GM18507 (cell line): ENCODE results near the gene SHPK.
A peak's percentile ranks its signal among the peaks of the same experiment; 100 is the strongest.

Experiments used
- DNase-seq: peaks from one replicate; pipeline ENCODE4 v3.0.0; 2011; ENCODE audit warnings: low read depth; ENCODE audit not compliant: insufficient read length; ENCODE audit errors: extremely low spot score
- FAIRE-seq: peaks from 2 replicates; lab custom pipeline; 2011; peaks lifted over from hg19 to GRCh38; lab: Jason Lieb, UNC

The SHPK gene, protein sequence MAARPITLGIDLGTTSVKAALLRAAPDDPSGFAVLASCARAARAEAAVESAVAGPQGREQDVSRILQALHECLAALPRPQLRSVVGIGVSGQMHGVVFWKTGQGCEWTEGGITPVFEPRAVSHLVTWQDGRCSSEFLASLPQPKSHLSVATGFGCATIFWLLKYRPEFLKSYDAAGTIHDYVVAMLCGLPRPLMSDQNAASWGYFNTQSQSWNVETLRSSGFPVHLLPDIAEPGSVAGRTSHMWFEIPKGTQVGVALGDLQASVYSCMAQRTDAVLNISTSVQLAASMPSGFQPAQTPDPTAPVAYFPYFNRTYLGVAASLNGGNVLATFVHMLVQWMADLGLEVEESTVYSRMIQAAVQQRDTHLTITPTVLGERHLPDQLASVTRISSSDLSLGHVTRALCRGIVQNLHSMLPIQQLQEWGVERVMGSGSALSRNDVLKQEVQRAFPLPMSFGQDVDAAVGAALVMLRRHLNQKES

DNA sequence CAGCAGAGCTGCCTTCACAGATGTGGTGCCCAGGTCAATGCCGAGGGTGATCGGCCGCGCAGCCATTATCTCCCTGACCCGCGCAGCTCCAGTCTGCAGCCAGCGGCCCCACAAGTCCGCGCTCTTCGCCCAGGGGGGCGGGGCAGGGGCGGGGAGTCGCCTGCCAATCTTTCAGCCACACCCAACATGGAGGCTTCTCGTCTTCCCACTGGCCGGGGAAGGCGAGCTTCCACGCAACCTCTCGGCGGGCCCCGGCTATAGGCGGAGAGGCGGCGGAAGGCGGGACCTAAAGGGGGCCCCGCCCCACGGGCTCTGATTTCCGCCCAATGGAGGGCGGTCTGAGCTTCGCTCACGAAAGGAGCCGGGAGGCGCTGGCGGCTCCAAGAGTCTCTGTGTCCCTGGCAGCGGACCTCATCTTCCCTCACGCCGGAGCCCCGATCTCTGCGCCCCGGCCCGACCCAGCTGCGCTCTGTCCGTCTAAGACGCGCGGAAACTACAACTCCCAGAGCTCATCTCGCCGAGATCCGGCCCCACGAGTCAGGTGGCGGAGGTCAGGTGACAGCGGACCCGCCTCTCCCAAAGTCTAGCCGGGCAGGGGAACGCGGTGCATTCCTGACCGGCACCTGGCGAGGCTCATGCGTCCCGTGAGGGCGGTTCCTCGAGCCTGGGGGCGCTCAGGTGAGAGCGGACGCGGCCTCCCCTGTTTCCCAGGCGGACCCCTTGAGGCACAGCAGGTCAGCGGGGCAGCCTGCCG, at the start of gene SHPK, which contains the start of gene CTNS:
Gene SHPK (minus strand): TSS at position 97 of the 754 bp plus-strand sequence. CDS start 31 bp downstream, at position 66.
Gene CTNS (plus strand): TSS at position 607 of the 754 bp plus-strand sequence. CDS start 3,447 bp downstream, outside the sequence.
- FAIRE-seq (peak; percentile 95), DNase-seq (peak; percentile 99)

DNA sequence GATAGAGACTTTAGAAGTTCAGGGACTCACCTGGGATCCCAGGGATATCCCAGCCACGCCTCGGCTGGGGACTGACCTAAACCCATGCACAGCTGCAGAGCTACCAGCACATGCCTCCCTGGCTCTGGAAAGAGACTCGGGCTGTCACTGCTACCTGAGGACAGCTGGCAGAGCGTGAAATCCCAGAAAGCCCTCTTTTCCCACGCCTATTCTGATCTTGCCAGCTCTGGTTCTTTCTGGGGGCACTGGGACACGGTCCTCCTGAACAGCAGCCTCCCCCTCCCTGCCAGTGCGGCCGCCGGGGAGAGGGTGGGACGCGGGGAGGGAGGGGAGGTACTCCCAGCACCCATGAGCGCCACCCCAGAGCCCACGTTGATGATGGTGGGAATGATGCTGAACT, 49.1 kb upstream of the SHPK start:
- FAIRE-seq (no peak), DNase-seq (no peak)

DNA sequence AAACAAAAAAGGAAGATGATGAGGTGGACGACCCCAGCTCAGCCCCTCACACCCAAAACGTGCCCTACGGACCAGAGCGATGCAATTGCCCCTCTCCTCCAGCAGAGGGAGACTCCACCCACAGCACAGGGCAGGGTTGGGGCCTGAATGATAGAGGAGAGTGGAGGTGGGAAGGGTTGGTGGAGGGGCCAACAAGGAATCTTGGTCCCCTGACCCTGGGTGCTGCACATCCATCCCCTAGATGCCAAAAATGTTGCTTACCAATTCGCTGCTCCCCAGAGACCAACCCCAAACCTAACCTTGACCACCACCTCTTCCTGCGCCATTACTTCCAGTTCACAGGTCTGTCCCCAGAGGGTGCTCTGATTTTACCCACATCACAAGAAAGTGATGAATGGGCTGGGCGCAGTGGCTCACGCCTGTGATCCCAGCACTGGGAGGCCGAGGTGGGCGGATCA, 47.0 kb upstream of the SHPK start:
- DNase-seq = peak; percentile 73
- peak; percentile 89 for FAIRE-seq

DNA sequence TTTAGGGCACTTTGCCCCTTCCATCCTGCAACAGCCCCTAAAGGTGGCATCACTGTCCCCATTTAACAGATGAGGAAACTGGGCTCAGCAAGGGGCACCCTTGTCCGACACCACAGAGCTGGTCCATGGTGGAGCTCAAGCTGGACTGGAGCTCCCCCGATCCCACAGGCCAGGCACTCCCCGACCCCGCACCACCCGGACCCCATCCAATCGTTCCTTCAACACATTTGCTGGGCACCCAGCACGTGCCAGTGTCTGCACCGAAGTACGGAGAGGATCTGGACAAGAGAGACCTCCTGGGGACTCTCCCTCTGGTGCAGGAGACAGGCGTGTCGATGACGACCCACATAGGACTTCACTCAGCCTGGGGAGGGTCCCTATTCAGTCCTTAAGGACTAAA, 46.0 kb upstream of the SHPK start:
- DNase-seq (no peak), FAIRE-seq (no peak)

DNA sequence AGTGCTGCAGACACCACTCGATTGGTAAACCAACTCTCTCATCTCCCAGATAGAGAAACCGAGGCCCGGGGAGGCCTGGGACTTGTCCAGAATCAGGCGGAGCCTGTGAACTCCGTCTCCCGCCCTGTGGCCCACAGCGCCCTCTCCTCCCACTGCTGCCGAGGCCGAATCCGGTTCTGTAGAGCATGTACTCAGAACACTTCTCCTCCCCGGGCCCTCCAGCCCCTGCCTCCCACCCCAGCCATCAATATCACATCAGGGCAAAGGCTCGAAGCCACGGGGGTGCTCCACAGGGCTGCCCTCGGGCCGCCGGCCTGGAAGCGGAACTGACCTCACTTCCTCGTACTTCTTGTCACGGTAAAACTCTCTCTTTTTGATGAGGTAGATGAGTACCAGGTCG, 45.5 kb upstream of the SHPK start:
- no peak for DNase-seq
- no peak for FAIRE-seq

DNA sequence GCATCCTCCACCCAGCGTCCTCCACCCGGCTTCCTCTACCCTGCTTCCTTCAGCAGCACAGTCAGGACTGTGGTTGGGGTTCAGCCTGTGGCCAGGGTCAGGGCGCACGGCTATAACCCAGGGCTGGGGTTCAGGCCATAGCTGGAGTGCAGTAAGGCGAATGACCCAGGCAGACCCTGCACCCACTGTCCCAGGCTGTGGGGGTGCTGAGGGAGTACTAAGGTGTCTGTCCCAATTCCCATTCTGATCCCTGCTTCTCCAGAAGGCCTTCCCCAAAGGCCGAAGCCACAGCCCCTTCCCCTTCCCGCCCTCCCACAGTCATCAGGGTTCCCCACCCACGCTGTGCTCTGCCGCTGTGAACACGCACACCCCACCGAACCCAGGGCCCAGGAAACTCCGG, 45.0 kb upstream of the SHPK start:
- no peak for DNase-seq
- FAIRE-seq = no peak

DNA sequence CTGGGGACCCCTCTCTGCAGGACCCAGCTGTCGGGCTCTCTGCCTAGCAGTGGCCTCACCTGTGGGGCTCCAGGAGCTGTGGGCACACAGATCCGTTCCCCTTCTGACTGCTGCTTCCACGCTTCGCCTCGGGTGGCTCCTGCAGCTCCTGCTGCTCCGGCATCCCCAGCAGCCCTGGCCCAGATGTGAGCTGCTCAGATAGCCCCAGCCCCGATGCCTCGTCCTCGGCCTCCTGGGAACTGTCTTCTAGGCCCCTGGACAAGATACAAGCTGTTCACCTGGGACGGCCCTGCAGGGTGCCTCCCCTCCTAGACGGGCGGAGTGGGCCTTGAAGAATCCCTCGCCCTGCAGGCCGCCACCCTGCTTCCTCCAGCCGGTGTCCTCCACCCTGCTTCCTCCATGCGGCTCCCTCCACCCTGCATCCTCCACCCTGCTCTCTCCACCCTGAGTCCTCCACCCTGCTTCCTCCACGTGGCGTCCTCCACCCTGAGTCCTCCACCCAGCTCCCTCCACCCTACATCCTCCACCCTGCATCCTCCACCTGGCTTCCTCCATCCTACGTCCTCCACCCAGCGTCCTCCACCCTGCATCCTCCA, 43.6 kb upstream of the SHPK start:
- FAIRE-seq (no peak), DNase-seq (no peak)

DNA sequence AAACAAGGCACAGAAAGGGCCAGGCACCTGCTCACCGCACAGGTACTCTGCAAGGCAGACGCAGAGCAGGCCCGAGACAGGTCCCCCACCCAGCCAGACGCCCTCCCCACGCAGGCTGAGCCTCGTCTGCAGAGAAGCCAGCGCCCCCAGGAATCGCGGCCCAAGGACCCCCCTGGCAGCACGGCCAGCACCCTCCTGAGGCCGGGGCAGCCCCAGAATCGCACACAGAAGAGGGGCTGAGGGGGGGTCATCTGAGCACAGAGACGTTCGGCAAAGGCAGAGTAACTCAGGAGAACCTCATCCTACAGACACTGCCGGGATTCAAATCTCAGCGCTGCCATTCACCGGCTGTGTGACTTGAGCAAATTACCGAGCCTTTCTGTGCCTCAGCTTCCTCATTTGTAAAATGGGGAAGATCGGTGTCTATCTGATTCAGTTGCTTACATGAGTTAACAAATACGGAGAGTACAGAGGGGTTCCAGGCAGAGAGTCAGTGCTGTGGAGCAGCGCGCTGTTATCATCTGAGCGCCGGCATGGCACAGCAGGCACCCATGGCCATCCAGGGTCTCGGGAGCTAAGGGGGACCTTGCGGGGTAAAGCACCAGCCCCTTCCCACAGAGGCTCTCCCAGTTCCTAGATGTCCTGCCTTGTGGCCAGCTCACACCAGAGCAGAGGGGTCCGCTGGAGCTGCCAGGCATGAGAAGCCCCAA, 42.9 kb upstream of the SHPK start:
- FAIRE-seq (no peak), DNase-seq (no peak)

DNA sequence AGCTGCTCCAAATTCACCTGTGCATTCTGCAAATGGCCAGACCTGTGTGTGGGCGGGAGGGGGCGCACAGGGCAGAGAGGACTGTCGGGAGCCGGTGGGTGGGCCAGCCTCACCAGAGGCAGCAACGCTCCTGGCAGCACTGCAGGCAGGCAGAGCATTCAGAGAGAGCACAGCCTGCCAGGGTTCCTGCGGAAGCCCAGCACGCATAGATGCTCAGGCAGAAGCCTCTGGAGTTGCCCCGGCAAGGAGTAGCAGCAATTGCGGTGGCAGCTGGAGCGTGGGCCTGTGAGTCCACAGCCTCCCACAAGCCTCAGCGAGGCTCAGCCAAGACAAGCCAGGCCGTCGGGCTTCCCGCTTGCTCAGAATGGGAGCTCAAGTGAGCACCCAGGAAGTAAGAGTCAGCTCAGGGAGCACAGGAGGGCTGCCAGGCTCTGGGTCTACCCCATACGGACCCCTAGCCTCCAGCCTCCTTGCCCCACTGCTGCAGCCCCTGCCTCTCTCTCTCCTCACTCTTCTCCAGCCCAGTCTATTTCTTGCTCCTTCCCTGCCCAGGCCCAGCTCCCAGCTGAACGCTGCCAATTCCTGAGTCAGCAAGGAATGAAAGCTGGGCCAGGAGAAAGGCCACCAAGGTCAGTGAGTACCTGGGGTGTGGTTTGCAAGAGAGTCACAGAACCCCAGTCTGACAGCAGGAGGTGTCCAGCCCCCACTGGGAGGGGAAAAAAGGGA, 42.2 kb upstream of the SHPK start:
- no peak for DNase-seq
- no peak for FAIRE-seq

DNA sequence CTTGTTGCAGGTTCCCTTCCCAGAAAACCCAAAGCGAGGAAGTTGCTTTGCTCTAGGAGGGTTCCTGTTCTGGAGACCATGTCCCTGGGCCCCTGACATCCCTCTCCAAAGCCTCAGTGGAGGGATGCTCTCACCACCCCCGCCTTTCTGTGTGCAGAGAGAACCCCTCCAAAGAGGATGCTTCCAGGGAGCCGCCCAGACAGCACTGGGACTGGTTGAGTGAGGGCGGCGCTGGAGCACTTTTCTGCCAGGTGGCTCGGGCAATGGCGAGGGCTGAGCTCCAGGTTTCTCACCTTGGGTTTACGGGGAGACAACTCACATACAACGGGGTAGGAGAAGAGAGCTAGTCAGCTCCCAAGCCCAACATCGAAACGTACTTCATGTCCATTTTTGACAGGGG, 39.8 kb upstream of the SHPK start:
- no peak for FAIRE-seq
- no peak for DNase-seq

DNA sequence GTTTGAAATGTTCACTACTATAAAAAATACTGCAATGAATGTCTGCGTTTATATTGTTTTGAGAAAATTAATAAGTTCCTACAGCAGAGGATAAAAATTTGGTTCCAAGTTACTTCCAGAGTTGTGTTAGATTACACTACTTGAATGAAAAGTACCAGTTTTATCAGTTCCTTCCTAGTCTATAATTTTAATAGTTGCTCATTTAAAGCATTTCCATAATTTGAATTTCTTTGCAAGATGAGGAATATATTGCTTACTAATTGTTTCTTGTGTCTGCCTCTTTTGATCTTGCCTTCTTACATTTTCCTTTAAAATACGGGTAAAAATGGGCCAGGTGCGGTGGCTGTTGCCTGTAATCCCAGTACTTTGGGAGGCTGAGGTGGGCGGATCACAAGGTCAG, 36.5 kb upstream of the SHPK start:
- no peak for FAIRE-seq

DNA sequence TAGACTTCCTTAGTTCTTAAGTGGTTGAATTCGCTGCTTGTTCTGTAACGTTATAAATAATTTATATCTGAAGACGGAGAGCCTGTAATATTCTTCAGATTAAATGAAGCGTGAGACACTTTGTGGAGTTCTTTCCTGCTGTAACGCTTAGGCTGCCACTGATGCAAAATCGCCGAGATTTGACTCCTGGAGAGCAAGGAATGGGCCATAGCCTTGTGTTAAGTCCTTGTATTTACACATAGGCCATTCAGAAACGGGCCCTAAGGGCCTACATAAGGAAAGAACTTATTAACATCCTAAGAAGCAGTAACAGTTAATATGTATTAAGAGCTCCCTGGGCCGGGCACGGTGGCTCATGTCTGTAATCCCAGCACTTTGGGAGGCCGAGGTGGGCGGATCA, 33.5 kb upstream of the SHPK start:
- FAIRE-seq (no peak), DNase-seq (no peak)

More for the DNA sequence above, 36.5 kb upstream of the SHPK start:
- no peak for DNase-seq

DNA sequence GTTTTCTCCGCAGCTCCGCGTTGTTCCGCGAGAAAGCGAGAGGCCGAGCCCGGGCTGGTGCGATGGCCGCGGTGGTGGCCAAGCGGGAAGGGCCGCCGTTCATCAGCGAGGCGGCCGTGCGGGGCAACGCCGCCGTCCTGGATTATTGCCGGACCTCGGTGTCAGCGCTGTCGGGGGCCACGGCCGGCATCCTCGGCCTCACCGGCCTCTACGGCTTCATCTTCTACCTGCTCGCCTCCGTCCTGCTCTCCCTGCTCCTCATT, 33.0 kb upstream of the SHPK start:
- no peak for FAIRE-seq
- no peak for DNase-seq

DNA sequence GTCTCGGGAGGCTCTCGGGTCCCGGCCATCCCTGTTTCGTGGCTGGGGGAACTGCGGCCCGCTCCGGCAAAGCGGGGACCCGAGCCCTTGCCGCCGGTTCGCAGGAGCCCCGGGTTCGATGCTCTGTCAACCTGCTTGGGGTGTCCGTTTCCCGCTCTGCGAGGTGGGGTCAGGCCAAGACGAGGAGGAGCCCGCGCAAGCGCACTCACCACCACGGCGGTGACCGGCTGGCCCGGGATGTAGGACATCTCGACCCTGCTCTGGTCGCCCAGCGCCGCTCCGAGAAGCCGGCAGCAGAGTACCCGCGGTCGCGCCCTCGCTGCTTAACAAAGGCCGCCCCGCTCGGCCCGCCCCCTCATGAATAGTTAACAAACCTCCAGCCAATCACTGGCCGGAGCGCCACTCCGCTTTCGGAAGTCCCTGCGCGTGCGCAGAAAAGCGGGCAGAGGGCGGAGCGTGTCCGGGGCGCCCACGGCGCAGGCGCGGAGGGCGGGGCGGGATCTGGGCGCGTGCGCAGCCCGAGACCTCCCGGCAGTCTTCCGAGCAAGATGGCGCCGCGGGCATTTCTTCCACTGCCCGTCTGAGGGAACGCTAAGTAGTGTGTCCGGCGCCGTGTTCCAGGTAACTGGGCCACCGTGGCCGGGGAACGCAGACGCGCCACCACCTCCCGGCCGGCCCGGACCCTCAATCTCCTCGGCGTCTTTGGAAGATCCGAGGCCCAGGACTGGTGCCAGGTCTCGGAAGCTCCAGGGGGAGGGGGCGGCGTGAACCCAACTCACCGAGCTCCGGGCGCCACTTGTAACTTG, 32.4 kb upstream of the SHPK start, which contains the start of the genes EMC6 and TAX1BP3:
Gene EMC6 (plus strand): TSS at position 534 of the 806 bp plus-strand sequence. CDS start 335 bp downstream, outside the sequence.
Gene TAX1BP3 (minus strand): TSS at position 300 of the 806 bp plus-strand sequence. CDS start 52 bp downstream, at position 248.
- FAIRE-seq = peak; percentile 99
- DNase-seq = peak; percentile 99

DNA sequence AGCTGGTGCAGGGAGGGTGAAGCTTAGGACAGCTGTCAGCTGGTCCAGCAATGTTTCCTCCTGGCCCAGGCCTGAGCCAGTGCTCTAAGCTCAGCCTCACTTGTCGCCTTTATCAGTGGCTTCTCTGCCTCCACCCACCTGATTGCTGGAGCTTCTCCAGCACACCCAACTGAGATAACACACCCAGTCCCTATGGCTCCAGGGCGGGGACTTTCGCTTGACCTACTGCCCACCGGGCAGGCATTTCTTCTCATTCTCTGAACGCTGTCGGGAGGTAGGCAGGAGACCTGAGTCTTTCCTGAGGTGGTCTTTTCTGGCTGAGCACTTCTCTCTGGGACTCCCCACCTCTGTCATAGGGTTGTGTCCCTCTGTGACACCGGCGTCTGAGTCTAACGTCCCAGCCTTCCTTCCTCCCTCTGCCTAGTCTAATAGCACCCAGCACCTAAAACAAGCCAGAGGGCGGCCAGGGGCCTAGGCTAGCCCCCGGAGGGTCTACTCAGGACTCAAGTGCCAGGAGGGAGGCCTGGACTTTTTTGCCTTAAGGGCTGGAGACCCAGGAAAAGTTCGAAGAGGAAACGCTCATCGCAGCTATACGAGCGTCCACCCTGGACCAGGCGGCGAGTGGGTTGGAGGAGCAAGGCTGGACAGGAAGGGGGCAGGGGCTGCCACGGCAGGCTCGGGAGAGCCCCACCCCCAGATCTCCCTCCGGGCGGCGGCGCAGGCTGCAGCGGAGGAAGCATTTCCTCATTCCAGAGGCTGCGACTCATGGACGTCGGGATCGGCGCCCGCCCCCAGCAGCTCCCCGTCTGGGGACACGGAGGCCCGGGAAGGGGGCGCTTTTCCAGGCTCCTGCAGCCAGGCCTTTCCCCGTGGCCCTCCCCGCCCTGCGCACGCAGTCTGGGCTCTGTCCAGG, 31.6 kb upstream of the SHPK start:
- DNase-seq (no peak), FAIRE-seq (no peak)

DNA sequence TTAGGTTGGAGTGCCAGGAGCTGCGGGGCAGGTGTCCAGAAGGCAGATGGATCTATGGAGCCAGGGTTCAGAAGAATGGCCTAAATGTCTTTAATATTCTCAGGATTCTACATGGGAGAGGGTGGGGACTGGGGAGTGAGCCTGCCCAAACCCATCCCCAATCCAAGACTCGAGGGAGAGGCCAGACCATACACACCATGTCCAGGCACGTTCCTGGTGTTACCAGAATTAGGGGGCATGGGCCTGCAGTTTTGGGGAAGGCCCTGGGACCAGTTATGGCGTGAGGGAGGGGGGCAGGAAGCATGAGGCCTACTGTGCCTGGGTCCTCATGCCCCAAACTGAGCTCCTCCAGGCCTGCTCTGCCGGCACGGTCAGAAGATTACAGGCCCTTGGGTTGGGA, 30.5 kb upstream of the SHPK start:
- FAIRE-seq (no peak), DNase-seq (no peak)

DNA sequence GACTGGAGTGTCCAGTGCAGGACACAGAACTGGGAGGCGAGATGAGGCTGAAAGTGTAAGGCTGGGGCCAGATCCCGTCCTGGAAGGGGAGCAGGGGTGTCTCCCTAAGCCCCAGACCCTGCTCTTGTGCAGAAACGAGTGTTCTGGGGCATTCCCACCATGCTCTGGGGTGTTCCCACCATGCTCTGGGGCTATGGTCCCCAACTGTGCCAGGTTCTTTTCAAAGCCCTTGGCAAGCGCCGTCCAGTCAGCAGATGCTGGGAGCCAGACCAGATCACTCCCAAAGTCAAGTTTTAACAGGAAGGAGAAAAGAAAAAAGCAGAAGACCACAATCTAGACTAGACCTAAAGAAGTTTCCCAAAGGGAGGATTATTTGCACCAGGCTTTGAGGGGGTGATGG, 29.8 kb upstream of the SHPK start:
- FAIRE-seq (no peak), DNase-seq (no peak)
